KMS-11 (cell line): Measurements from ENCODE around the gene MAP3K5.
A peak's percentile ranks its signal among the peaks of the same experiment; 100 is the strongest.

Experiments
- H2AFZ ChIP-seq: fragments of 200-600 bp; sonication (generic); 2 replicates; pipeline ENCODE4 v1.6.1; 2016; ENCODE audit warnings: antibody characterized with exemption, mixed run types, low read depth
- H3K27ac ChIP-seq: fragments of 200-600 bp; sonication (generic); 2 replicates; pipeline ENCODE4 v1.6.1; 2016; ENCODE audit warnings: mild to moderate bottlenecking, mixed run types
- H3K27me3 ChIP-seq: fragments of 200-600 bp; sonication (generic); 2 replicates; pipeline ENCODE4 v1.6.1; 2017; ENCODE audit warnings: mild to moderate bottlenecking, low read depth, mixed run types, moderate library complexity; ENCODE audit not compliant: insufficient read depth
- H3K36me3 ChIP-seq: fragments of 200-600 bp; sonication (generic); 2 replicates; pipeline ENCODE4 v1.6.1; 2017; ENCODE audit warnings: mild to moderate bottlenecking, mixed run types; ENCODE audit not compliant: insufficient read depth
- H3K4me1 ChIP-seq: fragments of 200-600 bp; sonication (generic); 2 replicates; pipeline ENCODE4 v1.6.1; 2016; ENCODE audit warnings: mild to moderate bottlenecking, low read depth, mixed run types; ENCODE audit not compliant: poor library complexity, severe bottlenecking
- H3K4me2 ChIP-seq: fragments of 200-600 bp; sonication (generic); 2 replicates; pipeline ENCODE4 v1.7.0; 2016; ENCODE audit warnings: mild to moderate bottlenecking, mixed run types
- H3K4me3 ChIP-seq: fragments of 200-600 bp; sonication (generic); IDR thresholded peaks from 2 replicates; pipeline ENCODE4 v1.6.1; 2017; ENCODE audit warnings: low read depth, low read length, mixed read lengths; ENCODE audit not compliant: insufficient read depth
- H3K79me2 ChIP-seq: fragments of 200-600 bp; sonication (generic); 2 replicates; pipeline ENCODE4 v1.6.1; 2016; ENCODE audit warnings: low read depth, mixed run types; ENCODE audit not compliant: insufficient read depth
- H3K9ac ChIP-seq: fragments of 200-600 bp; sonication (generic); 2 replicates; pipeline ENCODE4 v1.6.1; 2016; ENCODE audit warnings: mild to moderate bottlenecking, mixed run types
- H4K20me1 ChIP-seq: fragments of 200-600 bp; sonication (generic); 2 replicates; pipeline ENCODE4 v1.6.1; 2016; ENCODE audit warnings: mild to moderate bottlenecking, mixed run types; ENCODE audit not compliant: insufficient read depth
- CTCF ChIP-seq: fragments of 200-600 bp; sonication (generic); conservative IDR thresholded peaks from 2 replicates; pipeline ENCODE4 v1.6.1; 2017; ENCODE audit warnings: low read depth, mild to moderate bottlenecking, antibody characterized with exemption, low read length, moderate library complexity, mixed read lengths

MAP3K5 gene

GRCh38 chr6:136656121-136656520 lies 136.2 kb downstream of the MAP3K5 start:
- H3K4me1 ChIP-seq = peaks cover 14% of the 10 kb centered on the region
- H3K79me2 ChIP-seq = no peaks in the 10 kb centered on the region
- no peaks in the 10 kb centered on the region for H3K27me3 ChIP-seq
- H3K9ac ChIP-seq = no peak overlapping the region
- H2AFZ ChIP-seq = no peak overlapping the region
- no peaks in the 10 kb centered on the region for H4K20me1 ChIP-seq
- no peaks in the 10 kb centered on the region for H3K36me3 ChIP-seq
- peak overlapping the region; percentile 11; the same call in 1 of the 2 replicates for H3K4me2 ChIP-seq
- no peak overlapping the region for H3K4me3 ChIP-seq
- TF ChIP-seq CTCF = no peak
- no peak overlapping the region for H3K27ac ChIP-seq

- Histone ChIP-seq H3K36me3 (no peaks in the 10 kb centered on the region), H2AFZ (no peak overlapping the region), H3K9ac (no peak overlapping the region), H3K79me2 (no peaks in the 10 kb centered on the region), H3K4me3 (no peak overlapping the region), H3K4me2 (no peak overlapping the region; the same call in 1 of the 2 replicates), H4K20me1 (no peaks in the 10 kb centered on the region), H3K4me1 (peaks cover 14% of the 10 kb centered on the region), H3K27ac (no peak overlapping the region), H3K27me3 (no peaks in the 10 kb centered on the region)
- TF ChIP-seq CTCF = no peak
Observed at GRCh38 chr6:136655239-136656014, 136.8 kb downstream of the MAP3K5 start.

- Histone ChIP-seq H3K4me1 (peaks cover 14% of the 10 kb centered on the region), H4K20me1 (no peaks in the 10 kb centered on the region), H3K36me3 (no peaks in the 10 kb centered on the region), H3K4me3 (no peak overlapping the region), H3K4me2 (no peak overlapping the region), H3K9ac (no peak overlapping the region), H3K27ac (no peak overlapping the region), H3K79me2 (no peaks in the 10 kb centered on the region), H2AFZ (no peak overlapping the region), H3K27me3 (no peaks in the 10 kb centered on the region)
- TF ChIP-seq CTCF = no peak
Observed at GRCh38 chr6:136654086-136654485, 138.2 kb downstream of the MAP3K5 start.

GRCh38 chr6:136652656-136653055 lies 139.6 kb downstream of the MAP3K5 start:
- Histone ChIP-seq H3K79me2 (no peaks in the 10 kb centered on the region), H2AFZ (no peak overlapping the region), H3K27me3 (no peaks in the 10 kb centered on the region), H4K20me1 (no peaks in the 10 kb centered on the region), H3K27ac (no peak overlapping the region), H3K36me3 (no peaks in the 10 kb centered on the region), H3K4me1 (peaks cover 14% of the 10 kb centered on the region), H3K4me2 (no peak overlapping the region), H3K4me3 (no peak overlapping the region), H3K9ac (no peak overlapping the region)
- TF ChIP-seq CTCF = no peak
